GM06990 (cell line): ENCODE data around the gene RHBDD3.

Experiments
- DNase-seq: peaks from one replicate; pipeline ENCODE4 v3.0.0-alpha.2; 2011; ENCODE audit not compliant: insufficient read length; ENCODE audit errors: extremely low read depth
- H3K27me3 ChIP-seq: replicated peaks from 2 replicates; pipeline ENCODE4 v1.6.0; 2011; ENCODE audit warnings: low read length; ENCODE audit not compliant: control insufficient read depth, insufficient read depth
- H3K36me3 ChIP-seq: 2 replicates; pipeline ENCODE4 v1.5.1; 2011; ENCODE audit warnings: low read length; ENCODE audit not compliant: control insufficient read depth, insufficient read depth
- H3K4me3 ChIP-seq: replicated peaks from 2 replicates; pipeline ENCODE4 v1.5.1; 2011; ENCODE audit warnings: low read depth, mild to moderate bottlenecking, control low read depth, low read length
- CTCF ChIP-seq: IDR thresholded peaks from 2 replicates; pipeline ENCODE4 v1.5.1; 2011; ENCODE audit warnings: low read length, control low read depth, mild to moderate bottlenecking, inconsistent platforms; ENCODE audit not compliant: insufficient read depth, poor library complexity, severe bottlenecking

RHBDD3 gene

DNA sequence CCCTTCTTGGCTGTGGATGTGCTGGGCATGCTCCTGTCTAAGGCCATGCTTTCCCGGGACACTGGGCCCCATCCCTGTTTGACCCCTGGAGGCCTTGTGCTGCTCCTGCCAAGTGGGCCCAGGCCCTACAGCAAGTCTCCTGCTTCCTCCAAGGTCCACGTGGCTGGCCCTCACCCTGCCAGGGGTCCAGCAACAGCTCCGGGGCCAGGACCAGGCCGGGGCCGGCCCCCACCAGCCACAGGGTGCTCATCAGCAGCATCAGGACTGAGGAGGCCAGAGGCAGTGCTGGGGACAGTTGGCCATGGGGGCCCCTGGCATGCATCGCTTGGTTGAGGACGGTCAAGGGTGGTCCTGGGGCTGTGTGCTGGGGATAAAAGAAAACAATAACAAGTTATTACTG is 2.5 kb downstream of the RHBDD3 start:
- DNase-seq = no peak
- Histone ChIP-seq H3K27me3 (no peaks in the 10 kb centered on the region), H3K36me3 (peaks cover 11% of the 10 kb centered on the region), H3K4me3 (no peak overlapping the region)
- TF ChIP-seq CTCF = no peak

- Histone ChIP-seq H3K27me3 (no peaks in the 10 kb centered on the region), H3K4me3 (no peak overlapping the region), H3K36me3 (peaks cover 11% of the 10 kb centered on the region)
- TF ChIP-seq CTCF = no peak
- DNase-seq = no peak
Measured at GRCh38 chr22:29263791-29264276, 3.9 kb downstream of the RHBDD3 start.

- no peak for TF ChIP-seq CTCF
- no peak for DNase-seq
- Histone ChIP-seq H3K27me3 (no peaks in the 10 kb centered on the region), H3K36me3 (peaks cover 11% of the 10 kb centered on the region), H3K4me3 (no peak overlapping the region)
Measured at GRCh38 chr22:29260601-29261315, 7.0 kb downstream of the RHBDD3 start.

DNA sequence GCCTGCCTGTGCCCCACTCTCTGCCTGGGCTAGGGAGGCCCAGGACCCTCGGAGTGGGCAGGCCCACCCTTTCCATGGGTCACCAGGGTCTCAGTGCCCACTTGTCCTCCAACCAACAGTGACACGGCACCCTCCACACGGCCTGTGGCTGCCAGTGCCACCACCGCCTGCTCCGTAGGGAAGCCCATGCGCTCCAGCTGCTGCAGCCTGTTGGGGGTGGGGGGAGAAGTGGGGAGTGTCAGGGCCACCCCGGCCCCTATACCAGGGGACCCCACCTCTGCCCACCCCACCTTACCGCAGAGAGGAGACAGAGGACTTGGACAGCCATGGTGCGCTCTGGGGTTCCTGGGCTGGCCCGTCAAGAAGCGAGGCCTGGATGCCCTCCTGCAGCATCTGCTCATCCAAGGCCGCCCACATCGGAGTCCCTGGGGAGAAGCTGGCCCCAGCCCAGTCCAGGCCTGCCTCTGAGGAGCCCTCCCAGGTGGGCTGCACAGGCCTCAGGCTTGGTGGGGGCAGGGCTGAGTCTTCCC is 7.7 kb downstream of the RHBDD3 start:
- DNase-seq = no peak
- TF ChIP-seq CTCF = no peak
- no peaks in the 10 kb centered on the region for H3K27me3 ChIP-seq
- H3K4me3 ChIP-seq = no peak overlapping the region
- peaks cover 9% of the 10 kb centered on the region for H3K36me3 ChIP-seq

- peaks cover 6% of the 10 kb centered on the region for H3K36me3 ChIP-seq
- H3K4me3 ChIP-seq = no peak overlapping the region
- no peak for DNase-seq
- no peak for TF ChIP-seq CTCF
- no peaks in the 10 kb centered on the region for H3K27me3 ChIP-seq
Measured at GRCh38 chr22:29259253-29259899, 8.4 kb downstream of the RHBDD3 start.
